H1 (cell line): ENCODE results near the gene HIPK2. TPM values are rescaled to one million over a fixed set of nuclear protein-coding genes. Genes with fewer than 3 reads are reported as not detected.

Experiments
- CTCF ChIA-PET: fragments of 300-600 bp; sonication (Branson Sonifier 250); formaldehyde crosslinking; loops from one replicate; lab custom pipeline; 2021; ENCODE audit not compliant: partially characterized antibody; lab: Charles Lee
- POLR2A ChIA-PET: fragments of 300-600 bp; sonication (Branson Sonifier 250); formaldehyde crosslinking; loops from one replicate; lab custom pipeline; 2021; ENCODE audit warnings: inconsistent platforms; ENCODE audit not compliant: partially characterized antibody; lab: Charles Lee
- DNase-seq, 2 experiments: peaks; one replicate each; pipeline versions ENCODE4 v3.0.0 to v3.0.0-alpha.2; 2010 to 2022; ENCODE audit warnings: low spot score in 2 of 2, low read depth in 1 of 2, mixed read lengths in 1 of 2
- FAIRE-seq: peaks from 2 replicates; lab custom pipeline; 2011; peaks lifted over from hg19 to GRCh38; lab: Jason Lieb, UNC
- H2AFZ ChIP-seq: 2 replicates; pipeline ENCODE4 v1.8.1; 2012; ENCODE audit warnings: low read length, inconsistent platforms
- H2AK5ac ChIP-seq: 2 replicates; pipeline ENCODE4 v1.6.1; 2013; ENCODE audit warnings: low read depth, low read length
- H2BK120ac ChIP-seq: replicated peaks from 2 replicates; pipeline ENCODE3; 2013; ENCODE audit warnings: low read depth, low read length, inconsistent platforms
- H2BK12ac ChIP-seq: 2 replicates; pipeline ENCODE4 v1.6.1; 2013; ENCODE audit warnings: low read depth, low read length
- H2BK15ac ChIP-seq: 2 replicates; pipeline ENCODE4 v1.6.1; 2013; ENCODE audit warnings: low read length
- H2BK20ac ChIP-seq: 2 replicates; pipeline ENCODE4 v1.6.1; 2013; ENCODE audit warnings: low read length
- H2BK5ac ChIP-seq: 2 replicates; pipeline ENCODE4 v1.6.1; 2013; ENCODE audit warnings: low read depth, low read length
- H3K14ac ChIP-seq: 2 replicates; pipeline ENCODE4 v1.6.1; 2013; ENCODE audit warnings: inconsistent platforms; ENCODE audit not compliant: insufficient read length
- H3K18ac ChIP-seq: 2 replicates; pipeline ENCODE4 v1.6.1; 2013; ENCODE audit warnings: low read length; ENCODE audit errors: extremely low read depth
- H3K23ac ChIP-seq: 2 replicates; pipeline ENCODE4 v1.6.1; 2013; ENCODE audit warnings: inconsistent platforms; ENCODE audit not compliant: insufficient read length
- H3K23me2 ChIP-seq: 2 replicates; pipeline ENCODE4 v1.6.1; 2013; ENCODE audit warnings: low read depth, low read length
- H3K27ac ChIP-seq: 2 replicates; pipeline ENCODE4 v1.6.1; 2011; ENCODE audit warnings: low read depth, low read length, inconsistent platforms
- H3K27me3 ChIP-seq, 4 experiments: replicated peaks in 1 of 4; 1 replicate in 1 of 4; 2 replicates in 3 of 4; pipeline versions ENCODE4 v1.6.1 to v1.8.1; 2011 to 2013; ENCODE audit warnings: low read length in 3 of 4, mild to moderate bottlenecking in 3 of 4, inconsistent platforms in 2 of 4, mixed read lengths in 2 of 4, moderate library complexity in 1 of 4; ENCODE audit not compliant: control insufficient read depth in 3 of 4, insufficient read depth in 3 of 4; ENCODE audit errors: extremely low read depth in 1 of 4
- H3K36me3 ChIP-seq, 4 experiments: 2 replicates each; pipeline versions ENCODE4 v1.6.1 to v1.8.1; 2011 to 2013; ENCODE audit warnings: mild to moderate bottlenecking in 4 of 4, low read length in 3 of 4, moderate library complexity in 2 of 4, control low read depth in 1 of 4, inconsistent platforms in 1 of 4; ENCODE audit not compliant: insufficient read depth in 4 of 4, control insufficient read depth in 2 of 4
- H3K4ac ChIP-seq: replicated peaks from 2 replicates; pipeline ENCODE3; 2013; ENCODE audit warnings: low read length, low read depth, mixed read lengths, inconsistent platforms; ENCODE audit not compliant: insufficient read length
- H3K4me1 ChIP-seq, 4 experiments: replicated peaks in 1 of 4; 1 replicate in 1 of 4; 2 replicates in 3 of 4; pipeline versions ENCODE4 v1.6.1 to v1.8.1; 2011 to 2013; ENCODE audit warnings: low read length in 3 of 4, inconsistent platforms in 2 of 4, mixed read lengths in 1 of 4; ENCODE audit not compliant: insufficient read depth in 4 of 4, control insufficient read depth in 3 of 4
- H3K4me2 ChIP-seq, 2 experiments: 2 replicates each; pipeline versions ENCODE4 v1.6.1 to v1.8.1; 2011 to 2013; ENCODE audit warnings: low read depth in 2 of 2, low read length in 2 of 2, control low read depth in 1 of 2, inconsistent platforms in 1 of 2, mild to moderate bottlenecking in 1 of 2; ENCODE audit not compliant: insufficient read depth in 1 of 2
- H3K4me3 ChIP-seq, 4 experiments: fragments of 200-600, 300-600 bp in 1 of 4; sonication (generic), shearing (Covaris generic), sonication (Bioruptor Twin) in 1 of 4; 2 replicates each; pipeline versions ENCODE4 v1.5.1 to v1.8.1; 2011 to 2016; ENCODE audit warnings: low read length in 4 of 4, low read depth in 3 of 4, control low read depth in 2 of 4, inconsistent platforms in 2 of 4, mild to moderate bottlenecking in 2 of 4, mixed read lengths in 1 of 4, moderate library complexity in 1 of 4; ENCODE audit not compliant: insufficient read depth in 2 of 4; ENCODE audit errors: extremely low read depth in 1 of 4
- H3K56ac ChIP-seq: replicated peaks from 2 replicates; pipeline ENCODE3; 2013; ENCODE audit warnings: low read depth, mild to moderate bottlenecking, mixed read lengths, low read length, inconsistent platforms; ENCODE audit not compliant: insufficient read length
- H3K79me1 ChIP-seq: 2 replicates; pipeline ENCODE4 v1.6.1; 2013; ENCODE audit warnings: low read depth, low read length, control low read depth
- H3K79me2 ChIP-seq, 2 experiments: 2 replicates each; pipeline versions ENCODE4 v1.6.1 to v1.8.1; 2012 to 2013; ENCODE audit warnings: low read length in 2 of 2, mild to moderate bottlenecking in 2 of 2, inconsistent platforms in 1 of 2; ENCODE audit not compliant: insufficient read depth in 2 of 2, control insufficient read depth in 1 of 2
- H3K9ac ChIP-seq, 4 experiments: replicated peaks in 1 of 4; 1 replicate in 1 of 4; 2 replicates in 3 of 4; pipeline versions ENCODE4 v1.6.1 to v1.8.1; 2011 to 2013; ENCODE audit warnings: low read depth in 3 of 4, low read length in 3 of 4, control low read depth in 2 of 4, mild to moderate bottlenecking in 2 of 4, moderate library complexity in 2 of 4, inconsistent platforms in 1 of 4; ENCODE audit errors: extremely low read depth in 1 of 4
- H3K9me3 ChIP-seq, 2 experiments: 2 replicates each; pipeline versions ENCODE4 v1.6.1 to v1.8.1; 2012 to 2013; ENCODE audit warnings: mild to moderate bottlenecking in 2 of 2, moderate library complexity in 2 of 2, control low read depth in 1 of 2, inconsistent platforms in 1 of 2, low read depth in 1 of 2, low read length in 1 of 2, mixed read lengths in 1 of 2; ENCODE audit not compliant: insufficient read depth in 2 of 2
- H4K20me1 ChIP-seq, 2 experiments: replicated peaks in 1 of 2; 2 replicates each; pipeline versions ENCODE3 to v1.8.1; 2011 to 2013; ENCODE audit warnings: inconsistent platforms in 2 of 2, low read length in 2 of 2, mild to moderate bottlenecking in 1 of 2; ENCODE audit not compliant: insufficient read depth in 2 of 2, control insufficient read depth in 1 of 2
- H4K5ac ChIP-seq: 2 replicates; pipeline ENCODE4 v1.6.1; 2013; ENCODE audit warnings: low read length, low read depth, mixed read lengths, inconsistent platforms; ENCODE audit not compliant: insufficient read length
- H4K8ac ChIP-seq: 2 replicates; pipeline ENCODE4 v1.8.0; 2013; ENCODE audit warnings: mild to moderate bottlenecking, moderate library complexity, low read length, inconsistent platforms; ENCODE audit not compliant: insufficient read depth; ENCODE audit errors: extremely low read depth
- H4K91ac ChIP-seq: replicated peaks from 2 replicates; pipeline ENCODE3; 2013; ENCODE audit warnings: low read length, mixed read lengths, inconsistent platforms; ENCODE audit not compliant: insufficient read length
- BCL11A ChIP-seq, 2 experiments: IDR thresholded peaks; one replicate each; pipeline ENCODE4 v1.6.1; 2011; ENCODE audit warnings: low read depth in 2 of 2, low read length in 2 of 2, mild to moderate bottlenecking in 2 of 2
- CHD2 ChIP-seq: IDR thresholded peaks from 2 replicates; pipeline ENCODE4 v1.6.1; 2012; ENCODE audit warnings: low read length, improper control_type of control experiment
- RNF2 ChIP-seq: fragments of 200-900, 300-1000 bp; sonication (generic); IDR thresholded peaks from 2 replicates; pipeline ENCODE4 v1.7.1; 2016; ENCODE audit warnings: borderline replicate concordance, low read depth, mild to moderate bottlenecking, antibody characterized with exemption, low read length; ENCODE audit not compliant: poor library complexity, severe bottlenecking; ENCODE audit errors: missing control alignments
- WGBS, 2 experiments: shearing (Covaris generic) in 1 of 2; methylation state at CpG; one replicate each; pipeline versions ENCODE4 v1.1.6 to v1.1.7; 2013 to 2015; ENCODE audit warnings: low lambda C conversion rate in 2 of 2, mixed read lengths in 2 of 2, inconsistent platforms in 1 of 2, low coverage in 1 of 2, missing lambda C conversion rate in 1 of 2; ENCODE audit not compliant: insufficient replicate concordance in 2 of 2, insufficient coverage in 1 of 2, insufficient read length in 1 of 2; ENCODE audit errors: extremely low coverage in 1 of 2, missing lambda C conversion rate in 1 of 2; 5-methylcytosine and 5-hydroxymethylcytosine counted together
- polyA plus RNA-seq, 7 experiments: library from polyadenylated mRNA; depleted of rRNA in 3 of 7; stranded (reverse) in 5 of 7; unstranded in 2 of 7; fragments of >200 nt in 5 of 7; fragments of 200-250 nt in 2 of 7; gene quantifications; 1 replicate in 5 of 7; 2 replicates in 1 of 7; 4 replicates in 1 of 7; pipeline versions ENCODE4 v1.2.1 to v1.2.3, GENCODE V29; 2011 to 2013; ENCODE audit warnings: missing spikeins in 2 of 7, mixed read lengths in 2 of 7
- total RNA-seq: library from RNA; stranded (reverse); fragmentation: NEBNext Ultra II Directional; extraction: Animal tissue kit (Norgen Biotek cat#: 25700); gene quantifications from 2 replicates; pipeline ENCODE4 v1.2.1, GENCODE V29; 2021
- TF ChIP-seq, protein P1 (sequence below): IDR thresholded peaks from 2 replicates; pipeline ENCODE4 v1.6.1; 2011; ENCODE audit warnings: low read depth, mild to moderate bottlenecking, low read length; ENCODE audit not compliant: insufficient read depth
- TF ChIP-seq, protein P2 (sequence below), 3 experiments: IDR thresholded peaks; 1 replicate in 2 of 3; 2 replicates in 1 of 3; pipeline versions ENCODE4 v1.5.1 to v1.6.1; 2011; ENCODE audit warnings: low read length in 3 of 3, mild to moderate bottlenecking in 3 of 3, inconsistent platforms in 2 of 3, low read depth in 1 of 3, moderate library complexity in 1 of 3; ENCODE audit not compliant: insufficient read depth in 1 of 3; ENCODE audit errors: control extremely low read depth in 1 of 3
- TF ChIP-seq, protein P3 (sequence below): IDR thresholded peaks from 2 replicates; pipeline ENCODE4 v1.6.1; 2012; ENCODE audit warnings: inconsistent platforms

Gene HIPK2
- total and polyA plus RNA-seq, 2 of the 8 experiments (the other 6 are each of a cell fraction or from before 2014, with no cell fraction given) = 8.3 to 24.3 TPM

DNA sequence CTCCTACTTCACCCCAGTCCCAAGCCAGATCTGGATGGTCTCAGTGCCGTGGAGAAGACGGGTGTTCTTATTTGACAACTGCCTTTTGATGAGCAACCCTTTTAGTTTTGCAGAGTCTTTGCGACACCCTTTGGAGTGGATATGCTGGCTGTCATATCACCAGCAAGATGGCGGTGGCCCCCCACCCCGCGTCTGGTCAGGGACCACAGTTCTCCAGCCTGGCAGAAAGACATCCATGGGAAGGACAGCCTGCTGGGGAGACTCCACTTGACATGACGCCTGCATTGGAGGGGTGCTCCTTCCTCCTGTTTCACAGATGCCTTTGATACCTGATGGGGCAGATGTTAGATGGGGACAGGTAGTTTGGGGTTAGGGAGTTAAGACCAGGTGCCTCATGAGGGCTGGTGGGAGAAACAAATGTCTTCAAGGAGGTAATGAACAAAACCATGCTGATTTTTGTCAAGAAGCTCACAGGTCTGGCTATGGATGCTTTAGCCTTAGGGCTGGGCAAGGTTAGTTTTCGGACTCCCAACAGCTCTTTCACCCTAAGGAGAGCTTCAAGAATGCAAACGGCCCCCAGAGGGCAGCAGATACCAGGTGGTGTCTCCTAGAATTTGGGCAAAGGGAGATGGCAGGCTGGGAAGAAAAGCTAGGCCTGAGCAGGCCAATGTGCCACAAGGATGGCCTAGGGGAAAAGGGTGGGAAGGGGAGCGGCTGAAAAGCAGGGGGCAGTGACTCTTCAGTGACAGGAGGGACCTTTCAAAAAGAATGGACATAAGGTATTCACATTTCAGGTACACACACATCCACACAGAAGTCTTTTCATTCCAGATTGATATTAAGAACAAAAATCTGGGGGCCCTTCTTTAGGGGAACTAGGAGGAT is 159.1 kb downstream of the HIPK2 start:
- no peak overlapping the region for H3K14ac ChIP-seq
- H2AFZ ChIP-seq = no peak overlapping the region
- no peak overlapping the region for H2BK12ac ChIP-seq
- H3K18ac ChIP-seq = no peak overlapping the region
- H2BK120ac ChIP-seq = no peak overlapping the region
- no peak overlapping the region for H2AK5ac ChIP-seq
- CTCF ChIA-PET = interaction anchor here (0.6 to 8.5 kb wide), 54 partner anchors 8 to 678 kb away, joined by 3 to 111 read pairs (median 4); no protein-coding TSS in a partner anchor
- no peak for FAIRE-seq
- no peak overlapping the region for H2BK20ac ChIP-seq
- no peak overlapping the region for H2BK5ac ChIP-seq
- H3K4me3 ChIP-seq = no peak overlapping the region
- no peaks in the 10 kb centered on the region for H3K23me2 ChIP-seq
- no peak overlapping the region for H4K8ac ChIP-seq
- no peaks in the 10 kb centered on the region for H3K27me3 ChIP-seq
- H3K27ac ChIP-seq = no peak overlapping the region
- H3K56ac ChIP-seq = no peak overlapping the region
- H3K4ac ChIP-seq = no peak overlapping the region
- no peak overlapping the region for H3K9ac ChIP-seq
- no peaks in the 10 kb centered on the region for H3K9me3 ChIP-seq
- H4K91ac ChIP-seq = no peak overlapping the region
- H3K4me2 ChIP-seq = no peak overlapping the region
- POLR2A ChIA-PET = no interaction called here
- H2BK15ac ChIP-seq = no peak overlapping the region
- peak in 1 of 2 experiments; percentile 74 for DNase-seq
- no peak overlapping the region for H3K23ac ChIP-seq
- no peaks in the 10 kb centered on the region for H3K79me2 ChIP-seq
- H3K4me1 ChIP-seq = peaks cover 0 to 11% (median 5%) of the 10 kb centered on the region in 4 experiments; a peak in 5 of 7 replicates
- no peaks in the 10 kb centered on the region for H4K20me1 ChIP-seq
- no peaks in the 10 kb centered on the region; a peak in 3 of 8 replicates for H3K36me3 ChIP-seq
- H4K5ac ChIP-seq = no peak overlapping the region
- 87% methylated on average over 10 of the region's 10 CpGs; no CpG with 5 or more reads in 1 of the 2 experiments for whole genome bisulfite sequencing, 2 experiments
- H3K79me1 ChIP-seq = no peaks in the 10 kb centered on the region
- TF ChIP-seq BCL11A (IDR thresholded peaks at IDR 0.05; ENCODE audit: low read depth in 2 of 2, low read length in 2 of 2) (no peak), RNF2 (no peak), CHD2 (no peak)
- TF ChIP-seq, protein P1, sequence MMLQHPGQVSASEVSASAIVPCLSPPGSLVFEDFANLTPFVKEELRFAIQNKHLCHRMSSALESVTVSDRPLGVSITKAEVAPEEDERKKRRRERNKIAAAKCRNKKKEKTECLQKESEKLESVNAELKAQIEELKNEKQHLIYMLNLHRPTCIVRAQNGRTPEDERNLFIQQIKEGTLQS = no peak
- TF ChIP-seq, protein P2, sequence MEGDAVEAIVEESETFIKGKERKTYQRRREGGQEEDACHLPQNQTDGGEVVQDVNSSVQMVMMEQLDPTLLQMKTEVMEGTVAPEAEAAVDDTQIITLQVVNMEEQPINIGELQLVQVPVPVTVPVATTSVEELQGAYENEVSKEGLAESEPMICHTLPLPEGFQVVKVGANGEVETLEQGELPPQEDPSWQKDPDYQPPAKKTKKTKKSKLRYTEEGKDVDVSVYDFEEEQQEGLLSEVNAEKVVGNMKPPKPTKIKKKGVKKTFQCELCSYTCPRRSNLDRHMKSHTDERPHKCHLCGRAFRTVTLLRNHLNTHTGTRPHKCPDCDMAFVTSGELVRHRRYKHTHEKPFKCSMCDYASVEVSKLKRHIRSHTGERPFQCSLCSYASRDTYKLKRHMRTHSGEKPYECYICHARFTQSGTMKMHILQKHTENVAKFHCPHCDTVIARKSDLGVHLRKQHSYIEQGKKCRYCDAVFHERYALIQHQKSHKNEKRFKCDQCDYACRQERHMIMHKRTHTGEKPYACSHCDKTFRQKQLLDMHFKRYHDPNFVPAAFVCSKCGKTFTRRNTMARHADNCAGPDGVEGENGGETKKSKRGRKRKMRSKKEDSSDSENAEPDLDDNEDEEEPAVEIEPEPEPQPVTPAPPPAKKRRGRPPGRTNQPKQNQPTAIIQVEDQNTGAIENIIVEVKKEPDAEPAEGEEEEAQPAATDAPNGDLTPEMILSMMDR (IDR thresholded peaks at IDR 0.05; ENCODE audit: control extremely low read depth in 1 of 3, insufficient read depth in 1 of 3, low read depth in 1 of 3, low read length in 3 of 3) = peak; percentile 45 to 76 (median 66)
- TF ChIP-seq, protein P3, sequence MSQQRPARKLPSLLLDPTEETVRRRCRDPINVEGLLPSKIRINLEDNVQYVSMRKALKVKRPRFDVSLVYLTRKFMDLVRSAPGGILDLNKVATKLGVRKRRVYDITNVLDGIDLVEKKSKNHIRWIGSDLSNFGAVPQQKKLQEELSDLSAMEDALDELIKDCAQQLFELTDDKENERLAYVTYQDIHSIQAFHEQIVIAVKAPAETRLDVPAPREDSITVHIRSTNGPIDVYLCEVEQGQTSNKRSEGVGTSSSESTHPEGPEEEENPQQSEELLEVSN = 0 out of 2 replicates have a peak, but pooled peaks have one; percentile 13
